ENCODE measurements around the gene SLC4A2. TPM values are rescaled to one million over a fixed set of nuclear protein-coding genes. Genes with fewer than 3 reads are reported as not detected.
A peak's percentile ranks its signal among the peaks of the same experiment; 100 is the strongest.

SLC4A2 gene
- total RNA-seq, 5 donors from 2014 or later (not counting 1 experiment from before 2014, with no cell fraction given) = 52.0 to 91.5 (median 74.4) TPM

DNA sequence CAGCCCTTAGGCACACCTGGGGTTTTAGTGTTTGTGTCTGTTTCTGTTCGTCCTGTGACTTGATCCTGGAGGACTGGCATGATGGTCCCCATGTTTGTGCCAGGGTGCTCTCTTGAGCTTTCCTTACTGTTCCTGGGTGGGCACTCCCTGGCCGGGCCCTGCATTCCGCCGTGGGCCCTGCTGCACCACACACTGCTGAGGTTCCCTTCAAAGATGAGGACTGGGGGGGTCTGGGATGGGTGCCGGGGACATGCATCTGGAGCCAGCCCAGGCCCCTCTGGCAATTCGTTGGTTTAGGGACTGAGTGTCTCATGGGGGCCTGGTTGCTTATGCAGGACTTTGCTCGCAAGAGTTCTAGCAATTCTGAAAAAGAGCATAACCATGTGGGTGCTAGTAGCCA, 31.6 kb downstream of the SLC4A2 start:
- H3K36me3 ChIP-seq (ENCODE audit: control insufficient read depth in 2 of 2, extremely low read depth in 1 of 2, insufficient read depth in 1 of 2, low read length in 1 of 2) = no peaks in the 10 kb centered on the region
- H3K9me3 Mint-ChIP-seq = no peaks in the 10 kb centered on the region
- no peaks in the 10 kb centered on the region for H3K9me3 ChIP-seq
- DNase-seq (no peak), ATAC-seq (replicated peaks in 1 of 4) (no peak)
- no peak overlapping the region for H3K4me3 Mint-ChIP-seq
- no peak overlapping the region for H3K27ac ChIP-seq (ENCODE audit: low read length)
- H3K36me3 Mint-ChIP-seq = no peaks in the 10 kb centered on the region
- no peak overlapping the region for H3K4me3 ChIP-seq (ENCODE audit: control insufficient read depth in 1 of 2, extremely low read depth in 1 of 2, low read length in 1 of 2)
- H3K27ac Mint-ChIP-seq = no peak overlapping the region
- 100% methylated on average over 5 of the region's 7 CpGs for WGBS (ENCODE audit: insufficient coverage)
- H3K27me3 Mint-ChIP-seq = peaks cover 0 to 4% of the 10 kb centered on the region in 2 donors
- POLR2A ChIA-PET = no interaction called here
- CTCF ChIA-PET = interaction anchor here in 1 of 2 donors (0.7 kb wide), 1 partner anchor 83 kb away, joined by 3 read pairs; no protein-coding TSS in a partner anchor
- peaks cover 0 to 19% of the 10 kb centered on the region in 2 experiments for H3K27me3 ChIP-seq (replicated peaks in 1 of 2; ENCODE audit: control insufficient read depth in 2 of 2, extremely low read depth in 1 of 2, insufficient read depth in 2 of 2, low read length in 1 of 2)
- peaks cover 20 to 30% (median 25%) of the 10 kb centered on the region in 3 donors for H3K4me1 Mint-ChIP-seq
- peaks cover 7 to 34% of the 10 kb centered on the region in 2 experiments for H3K4me1 ChIP-seq (ENCODE audit: control insufficient read depth in 1 of 2, extremely low read depth in 1 of 2, insufficient read depth in 2 of 2, low read length in 2 of 2)

DNA sequence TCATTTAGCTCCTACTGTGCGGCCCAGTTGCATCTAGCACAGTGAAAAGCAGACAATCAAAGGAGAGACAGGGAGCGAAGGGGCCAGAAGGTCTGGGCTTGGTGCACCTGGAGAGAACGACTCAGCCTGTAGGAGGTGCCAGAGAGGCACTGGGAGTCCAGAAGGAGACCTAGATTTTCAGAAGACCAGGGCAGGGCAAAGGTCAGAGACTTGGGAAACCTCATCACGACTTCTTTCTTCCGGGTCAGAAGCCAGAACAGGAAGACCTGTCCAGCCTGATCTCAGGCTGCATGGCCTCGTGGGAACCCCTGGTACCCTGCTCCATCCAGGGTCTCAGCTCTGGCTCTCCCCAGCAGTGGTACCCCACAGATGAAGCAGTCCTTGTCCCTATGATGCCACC, 32.0 kb downstream of the SLC4A2 start:
- H3K36me3 ChIP-seq (ENCODE audit: control insufficient read depth in 2 of 2, extremely low read depth in 1 of 2, insufficient read depth in 1 of 2, low read length in 1 of 2) = no peaks in the 10 kb centered on the region
- peaks cover 0 to 19% of the 10 kb centered on the region in 2 experiments for H3K27me3 ChIP-seq (replicated peaks in 1 of 2; ENCODE audit: control insufficient read depth in 2 of 2, extremely low read depth in 1 of 2, insufficient read depth in 2 of 2, low read length in 1 of 2)
- H3K9me3 ChIP-seq = no peaks in the 10 kb centered on the region
- POLR2A ChIA-PET = interaction anchor here in 1 of 2 donors (0.6 kb wide), 1 partner anchor 452 kb away, joined by 5 read pairs; no protein-coding TSS in a partner anchor
- H3K4me1 Mint-ChIP-seq = peaks cover 19 to 31% (median 25%) of the 10 kb centered on the region in 3 donors
- peaks cover 7 to 37% of the 10 kb centered on the region in 2 experiments for H3K4me1 ChIP-seq (ENCODE audit: control insufficient read depth in 1 of 2, extremely low read depth in 1 of 2, insufficient read depth in 2 of 2, low read length in 2 of 2)
- no peak overlapping the region for H3K27ac ChIP-seq (ENCODE audit: low read length)
- no peaks in the 10 kb centered on the region for H3K9me3 Mint-ChIP-seq
- peaks cover 0 to 4% of the 10 kb centered on the region in 2 donors for H3K27me3 Mint-ChIP-seq
- 64% methylated on average over 6 of the region's 6 CpGs for WGBS (ENCODE audit: insufficient coverage)
- no peak overlapping the region for H3K4me3 Mint-ChIP-seq
- no peak overlapping the region for H3K4me3 ChIP-seq (ENCODE audit: control insufficient read depth in 1 of 2, extremely low read depth in 1 of 2, low read length in 1 of 2)
- H3K27ac Mint-ChIP-seq = no peak overlapping the region
- ATAC-seq (replicated peaks in 1 of 4) (no peak), DNase-seq (peak in 1 of 35 experiments; percentile 35)
- CTCF ChIA-PET = no interaction called here
- H3K36me3 Mint-ChIP-seq = no peaks in the 10 kb centered on the region

DNA sequence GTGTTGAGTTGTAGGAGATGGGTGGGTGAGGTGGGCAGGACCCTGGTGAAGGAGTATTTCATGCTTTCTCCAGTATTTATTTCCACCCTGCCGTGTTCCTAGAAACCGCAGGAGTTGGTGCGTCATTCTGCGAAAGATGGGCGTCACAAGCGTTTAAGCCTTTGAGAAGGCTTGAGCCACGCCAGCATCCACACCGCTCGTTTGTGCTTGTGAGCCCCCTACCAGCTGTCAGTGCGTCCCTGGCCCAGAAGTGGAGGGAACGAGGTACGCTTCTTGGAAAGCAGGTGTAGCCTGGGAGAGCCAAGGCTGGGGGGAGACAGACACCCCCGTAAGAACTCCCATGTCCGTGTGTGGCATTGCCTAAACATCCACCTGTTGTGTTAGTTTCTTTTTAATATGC, 32.6 kb downstream of the SLC4A2 start:
- Histone ChIP-seq H3K4me3 (ENCODE audit: control insufficient read depth in 1 of 2, extremely low read depth in 1 of 2, low read length in 1 of 2) (no peak overlapping the region), H3K9me3 (no peaks in the 10 kb centered on the region), H3K27ac (ENCODE audit: low read length) (no peak overlapping the region), H3K27me3 (replicated peaks in 1 of 2; ENCODE audit: control insufficient read depth in 2 of 2, extremely low read depth in 1 of 2, insufficient read depth in 2 of 2, low read length in 1 of 2) (peaks cover 0 to 18% of the 10 kb centered on the region in 2 experiments), H3K36me3 (ENCODE audit: control insufficient read depth in 2 of 2, extremely low read depth in 1 of 2, insufficient read depth in 1 of 2, low read length in 1 of 2) (no peaks in the 10 kb centered on the region), H3K4me1 (ENCODE audit: control insufficient read depth in 1 of 2, extremely low read depth in 1 of 2, insufficient read depth in 2 of 2, low read length in 2 of 2) (peaks cover 7 to 36% of the 10 kb centered on the region in 2 experiments)
- DNase-seq (no peak), ATAC-seq (replicated peaks in 1 of 4) (no peak)
- peaks cover 19 to 29% (median 25%) of the 10 kb centered on the region in 3 donors for H3K4me1 Mint-ChIP-seq
- H3K9me3 Mint-ChIP-seq = no peaks in the 10 kb centered on the region
- WGBS (ENCODE audit: insufficient coverage) = 92% methylated on average over 13 of the region's 14 CpGs
- H3K36me3 Mint-ChIP-seq = no peaks in the 10 kb centered on the region
- ChIA-PET POLR2A (interaction anchor here in 1 of 2 donors (0.6 kb wide), 1 partner anchor 453 kb away, joined by 5 read pairs; no protein-coding TSS in a partner anchor), CTCF (no interaction called here)
- H3K4me3 Mint-ChIP-seq = no peak overlapping the region
- H3K27me3 Mint-ChIP-seq = peaks cover 0 to 4% of the 10 kb centered on the region in 2 donors
- no peak overlapping the region for H3K27ac Mint-ChIP-seq

DNA sequence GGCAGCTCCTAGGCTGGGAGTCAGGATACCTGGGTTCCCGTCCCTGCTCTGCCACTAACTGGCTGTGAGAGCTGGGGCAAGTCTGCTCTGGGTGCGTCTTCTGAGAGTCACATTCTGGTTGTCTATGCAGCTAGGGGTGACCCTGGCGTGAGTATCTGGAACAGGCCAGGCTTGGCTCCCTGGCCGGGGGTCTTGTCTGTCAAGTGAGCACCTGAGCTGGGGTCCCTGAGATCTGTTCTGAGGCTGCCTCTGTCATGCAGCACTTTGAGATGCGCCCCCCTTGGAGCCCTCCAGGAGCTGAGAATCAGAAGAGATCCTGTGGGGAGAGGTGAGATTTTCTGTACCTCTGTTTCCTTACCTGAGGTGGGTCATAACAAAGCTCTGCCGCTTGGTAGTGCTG, 34.4 kb downstream of the SLC4A2 start:
- Histone ChIP-seq H3K4me1 (ENCODE audit: control insufficient read depth in 1 of 2, extremely low read depth in 1 of 2, insufficient read depth in 2 of 2, low read length in 2 of 2) (peaks cover 0 to 20% of the 10 kb centered on the region in 2 experiments), H3K36me3 (ENCODE audit: control insufficient read depth in 2 of 2, extremely low read depth in 1 of 2, insufficient read depth in 1 of 2, low read length in 1 of 2) (no peaks in the 10 kb centered on the region), H3K27me3 (replicated peaks in 1 of 2; ENCODE audit: control insufficient read depth in 2 of 2, extremely low read depth in 1 of 2, insufficient read depth in 2 of 2, low read length in 1 of 2) (peaks cover 0 to 6% of the 10 kb centered on the region in 2 experiments), H3K4me3 (ENCODE audit: control insufficient read depth in 1 of 2, extremely low read depth in 1 of 2, low read length in 1 of 2) (no peak overlapping the region), H3K9me3 (no peaks in the 10 kb centered on the region), H3K27ac (ENCODE audit: low read length) (no peak overlapping the region)
- peaks cover 12 to 21% (median 19%) of the 10 kb centered on the region in 3 donors for H3K4me1 Mint-ChIP-seq
- no peaks in the 10 kb centered on the region for H3K9me3 Mint-ChIP-seq
- POLR2A ChIA-PET = no interaction called here
- WGBS (ENCODE audit: insufficient coverage) = 96% methylated on average over 6 of the region's 6 CpGs
- no peaks in the 10 kb centered on the region for H3K36me3 Mint-ChIP-seq
- peaks cover 0 to 4% of the 10 kb centered on the region in 2 donors for H3K27me3 Mint-ChIP-seq
- CTCF ChIA-PET = interaction anchor here (0.6 to 1.0 kb wide), 2 partner anchors 17 to 162 kb away, joined by 3 to 4 read pairs; no protein-coding TSS in a partner anchor
- no peak overlapping the region for H3K27ac Mint-ChIP-seq
- no peak for DNase-seq
- no peak overlapping the region for H3K4me3 Mint-ChIP-seq
- no peak for ATAC-seq (replicated peaks in 1 of 4)

- peak overlapping the region in 1 of 2 donors; percentile 36 for H3K27ac Mint-ChIP-seq
- no peaks in the 10 kb centered on the region for H3K27me3 Mint-ChIP-seq
- no peak overlapping the region for H3K4me3 ChIP-seq (ENCODE audit: control insufficient read depth in 1 of 2, extremely low read depth in 1 of 2, low read length in 1 of 2)
- H3K9me3 Mint-ChIP-seq = no peaks in the 10 kb centered on the region
- H3K4me1 Mint-ChIP-seq = peaks cover 3 to 12% (median 9%) of the 10 kb centered on the region in 3 donors
- no peak for ATAC-seq (replicated peaks in 1 of 4)
- no peak overlapping the region for H3K27ac ChIP-seq (ENCODE audit: low read length)
- no peaks in the 10 kb centered on the region for H3K36me3 ChIP-seq (ENCODE audit: control insufficient read depth in 2 of 2, extremely low read depth in 1 of 2, insufficient read depth in 1 of 2, low read length in 1 of 2)
- no peak overlapping the region for H3K4me3 Mint-ChIP-seq
- H3K36me3 Mint-ChIP-seq = no peaks in the 10 kb centered on the region
- no peak for DNase-seq
- no peaks in the 10 kb centered on the region for H3K9me3 ChIP-seq
- peaks cover 0 to 4% of the 10 kb centered on the region in 2 experiments for H3K27me3 ChIP-seq (replicated peaks in 1 of 2; ENCODE audit: control insufficient read depth in 2 of 2, extremely low read depth in 1 of 2, insufficient read depth in 2 of 2, low read length in 1 of 2)
- 92% methylated on average over 2 of the region's 5 CpGs for WGBS (ENCODE audit: insufficient coverage)
- CTCF ChIA-PET = interaction anchor here in 1 of 2 donors (0.6 to 0.7 kb wide), 6 partner anchors 9 to 592 kb away, joined by 3 to 5 read pairs (median 3); no protein-coding TSS in a partner anchor
- POLR2A ChIA-PET = interaction anchor here (0.6 kb wide), 3 partner anchors 43 to 189 kb away, joined by 3 to 4 read pairs (median 4); no protein-coding TSS in a partner anchor
- peaks cover 0 to 12% of the 10 kb centered on the region in 2 experiments for H3K4me1 ChIP-seq (ENCODE audit: control insufficient read depth in 1 of 2, extremely low read depth in 1 of 2, insufficient read depth in 2 of 2, low read length in 2 of 2)
Observed at GRCh38 chr7:151094675-151095074, 35.3 kb downstream of the SLC4A2 start.

GRCh38 chr7:151095123-151095797, 35.9 kb downstream of the SLC4A2 start:
- H3K4me1 Mint-ChIP-seq = peaks cover 0 to 11% (median 8%) of the 10 kb centered on the region in 3 donors
- CTCF ChIA-PET = interaction anchor here in 1 of 2 donors (0.6 kb wide), 2 partner anchors 33 to 68 kb away, joined by 3 to 5 read pairs; no protein-coding TSS in a partner anchor
- no peaks in the 10 kb centered on the region for H3K27me3 Mint-ChIP-seq
- no peak overlapping the region for H3K4me3 Mint-ChIP-seq
- 90% methylated on average over 4 of the region's 10 CpGs for WGBS (ENCODE audit: insufficient coverage)
- DNase-seq (peak in 1 of 35 experiments; percentile 25), ATAC-seq (replicated peaks in 1 of 4) (peak in 1 of 4 experiments; percentile 50)
- Histone ChIP-seq H3K27ac (ENCODE audit: low read length) (peak overlapping the region; percentile 29), H3K36me3 (ENCODE audit: control insufficient read depth in 2 of 2, extremely low read depth in 1 of 2, insufficient read depth in 1 of 2, low read length in 1 of 2) (no peaks in the 10 kb centered on the region), H3K27me3 (replicated peaks in 1 of 2; ENCODE audit: control insufficient read depth in 2 of 2, extremely low read depth in 1 of 2, insufficient read depth in 2 of 2, low read length in 1 of 2) (peaks cover 0 to 1% of the 10 kb centered on the region in 2 experiments), H3K4me3 (ENCODE audit: control insufficient read depth in 1 of 2, extremely low read depth in 1 of 2, low read length in 1 of 2) (no peak overlapping the region), H3K4me1 (ENCODE audit: control insufficient read depth in 1 of 2, extremely low read depth in 1 of 2, insufficient read depth in 2 of 2, low read length in 2 of 2) (peaks cover 0 to 10% of the 10 kb centered on the region in 2 experiments), H3K9me3 (no peaks in the 10 kb centered on the region)
- H3K27ac Mint-ChIP-seq = no peak overlapping the region
- no peaks in the 10 kb centered on the region for H3K36me3 Mint-ChIP-seq
- POLR2A ChIA-PET = no interaction called here
- H3K9me3 Mint-ChIP-seq = no peaks in the 10 kb centered on the region
